Glutamatergic neuron (in vitro differentiated cells): ENCODE results near the gene INHBC. TPM values are rescaled to one million over a fixed set of nuclear protein-coding genes. Genes with fewer than 3 reads are reported as not detected.
"Not testable (repeated sequence)": the region's sequence is repeated elsewhere in the genome, so short reads cannot be mapped to it uniquely, and the experiment has no call there.

Experiments used
- DNase-seq: peaks from one replicate; pipeline ENCODE4 v3.0.0; 2022
- H3K27ac Mint-ChIP-seq: one replicate; pipeline ENCODE4 v1.8.0; 2020; ENCODE audit warnings: mild to moderate bottlenecking, mixed read lengths, inconsistent platforms; ENCODE audit not compliant: unreplicated experiment
- H3K27me3 Mint-ChIP-seq: one replicate; pipeline ENCODE4 v1.8.0; 2020; ENCODE audit warnings: mild to moderate bottlenecking, moderate library complexity, mixed read lengths, inconsistent platforms; ENCODE audit not compliant: unreplicated experiment
- H3K36me3 Mint-ChIP-seq: one replicate; pipeline ENCODE4 v1.8.0; 2020; ENCODE audit warnings: mild to moderate bottlenecking, mixed read lengths, inconsistent platforms; ENCODE audit not compliant: unreplicated experiment
- H3K4me1 Mint-ChIP-seq: one replicate; pipeline ENCODE4 v1.8.0; 2020; ENCODE audit warnings: mild to moderate bottlenecking, low read depth, mixed read lengths, inconsistent platforms; ENCODE audit not compliant: unreplicated experiment
- H3K4me3 Mint-ChIP-seq: one replicate; pipeline ENCODE4 v1.8.0; 2020; ENCODE audit warnings: mild to moderate bottlenecking, mixed read lengths, inconsistent platforms; ENCODE audit not compliant: unreplicated experiment
- H3K9me3 Mint-ChIP-seq: one replicate; pipeline ENCODE4 v1.8.0; 2020; ENCODE audit warnings: mild to moderate bottlenecking, moderate library complexity, mixed read lengths, inconsistent platforms; ENCODE audit not compliant: unreplicated experiment
- CTCF ChIP-seq: fragments of 200-600 bp; sonication (generic); IDR thresholded peaks from one replicate; pipeline ENCODE4 v1.5.0; 2021; ENCODE audit not compliant: partially characterized antibody, unreplicated experiment
- total RNA-seq: library from RNA; stranded (reverse); fragmentation: NEBNext Ultra II Directional; extraction: Animal tissue kit (Norgen Biotek cat#: 25700); gene quantifications from one replicate; pipeline ENCODE4 v1.2.1, GENCODE V29; 2021; ENCODE audit not compliant: unreplicated experiment

Gene INHBC
- total RNA-seq, 1 donor from 2014 or later = not detected

DNA sequence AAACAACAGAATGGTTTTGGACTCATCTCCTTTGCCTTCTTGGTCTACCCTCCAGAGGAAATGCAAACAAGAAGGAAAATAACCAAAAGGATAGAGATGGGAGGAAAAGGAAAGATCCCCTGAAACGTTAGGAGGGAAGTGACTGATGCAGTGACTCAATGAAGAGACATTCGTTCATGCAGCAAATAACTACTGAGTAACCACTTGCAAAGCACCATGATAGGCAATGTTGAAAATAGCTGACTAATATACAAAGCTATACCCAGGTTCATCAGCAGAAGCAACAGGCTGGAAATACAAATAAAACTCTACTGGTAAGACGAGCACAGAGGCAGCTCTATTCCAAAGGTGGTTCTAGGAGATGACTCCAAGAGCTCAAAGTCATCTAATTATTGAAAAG, 45.6 kb upstream of the INHBC start:
- Mint-ChIP-seq H3K4me1 (no peaks in the 10 kb centered on the region), H3K27ac (no peak overlapping the region), H3K27me3 (peaks cover 3% of the 10 kb centered on the region), H3K9me3 (no peaks in the 10 kb centered on the region), H3K36me3 (no peaks in the 10 kb centered on the region), H3K4me3 (no peak overlapping the region)
- no peak for TF ChIP-seq CTCF
- DNase-seq = no peak

GRCh38 chr12:57390174-57390573, 44.4 kb upstream of the INHBC start:
- no peak overlapping the region for H3K27ac Mint-ChIP-seq
- H3K36me3 Mint-ChIP-seq = no peaks in the 10 kb centered on the region
- no peak for TF ChIP-seq CTCF
- H3K9me3 Mint-ChIP-seq = no peaks in the 10 kb centered on the region
- no peak overlapping the region for H3K4me3 Mint-ChIP-seq
- H3K27me3 Mint-ChIP-seq = peaks cover 3% of the 10 kb centered on the region
- no peak for DNase-seq
- H3K4me1 Mint-ChIP-seq = no peaks in the 10 kb centered on the region

- H3K4me3 Mint-ChIP-seq = no peak overlapping the region
- no peak overlapping the region for H3K27ac Mint-ChIP-seq
- no peaks in the 10 kb centered on the region for H3K36me3 Mint-ChIP-seq
- DNase-seq = no peak
- H3K9me3 Mint-ChIP-seq = peaks cover 1% of the 10 kb centered on the region
- no peaks in the 10 kb centered on the region for H3K4me1 Mint-ChIP-seq
- H3K27me3 Mint-ChIP-seq = no peaks in the 10 kb centered on the region
- no peak for TF ChIP-seq CTCF
Measured at GRCh38 chr12:57395121-57395520, 39.5 kb upstream of the INHBC start.

DNA sequence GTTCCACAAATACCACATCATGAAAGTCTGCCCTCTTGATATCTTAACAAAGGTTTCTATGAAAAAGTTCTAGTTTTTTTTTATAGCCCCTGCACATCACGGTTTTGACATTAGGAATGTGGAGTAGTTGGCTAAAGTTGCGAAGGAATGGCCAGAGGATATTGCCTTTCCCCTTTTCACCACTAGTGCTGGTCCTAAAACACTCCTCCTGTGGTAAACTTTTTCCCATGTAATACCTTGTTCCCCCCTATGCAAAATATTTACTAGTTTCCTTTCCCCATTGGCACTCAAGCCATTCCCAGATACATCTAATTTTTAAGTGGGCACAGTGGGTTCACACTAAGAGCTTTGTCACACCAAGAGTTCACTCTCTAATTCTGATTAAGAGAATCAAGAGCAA, 37.1 kb upstream of the INHBC start:
- no peak for TF ChIP-seq CTCF
- H3K4me3 Mint-ChIP-seq = no peak overlapping the region
- H3K27ac Mint-ChIP-seq = no peak overlapping the region
- H3K9me3 Mint-ChIP-seq = peaks cover 1% of the 10 kb centered on the region
- no peaks in the 10 kb centered on the region for H3K36me3 Mint-ChIP-seq
- H3K27me3 Mint-ChIP-seq = no peaks in the 10 kb centered on the region
- H3K4me1 Mint-ChIP-seq = peaks cover 7% of the 10 kb centered on the region
- DNase-seq = no peak

DNA sequence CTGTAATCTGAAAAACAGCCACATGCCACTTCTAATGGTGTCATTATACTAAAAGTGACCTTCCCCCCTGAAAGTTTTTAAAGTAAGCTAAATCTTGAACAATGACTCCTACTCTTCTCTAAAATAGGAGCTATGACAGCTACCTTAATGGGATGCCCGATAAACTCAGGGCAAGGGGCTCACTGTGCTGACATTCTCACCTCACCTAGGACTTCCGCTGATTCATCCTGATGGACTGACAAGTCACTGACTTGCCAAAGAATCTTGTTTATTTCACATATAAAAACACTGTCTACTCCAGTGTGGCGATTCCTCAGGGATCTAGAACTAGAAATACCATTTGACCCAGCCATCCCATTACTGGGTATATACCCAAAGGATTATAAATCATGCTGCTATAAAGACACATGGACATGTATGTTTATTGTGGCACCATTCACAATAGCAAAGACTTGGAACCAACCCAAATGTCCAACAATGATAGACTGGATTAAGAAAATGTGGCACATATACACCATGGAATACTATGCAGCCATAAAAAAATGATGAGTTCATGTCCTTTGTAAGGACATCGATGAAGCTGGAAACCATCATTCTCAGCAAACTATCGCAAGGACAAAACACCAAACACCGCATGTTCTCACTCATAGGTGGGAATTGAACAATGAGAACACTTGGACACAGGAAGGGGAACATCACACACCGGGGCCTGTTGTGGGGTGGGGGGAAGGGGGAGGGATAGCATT, 34.7 kb upstream of the INHBC start:
- not testable (repeated sequence) for H3K9me3 Mint-ChIP-seq, DNase-seq, H3K4me1 Mint-ChIP-seq, H3K27ac Mint-ChIP-seq, H3K4me3 Mint-ChIP-seq, H3K27me3 Mint-ChIP-seq, H3K36me3 Mint-ChIP-seq
